Prostate gland (tissue), 2 donors: ENCODE data around the gene CDH13.

Experiments used
- POLR2A ChIP-seq: fragments of 450-650 bp; IDR thresholded peaks from one replicate; pipeline ENCODE4 v1.6.1; 2016; ENCODE audit warnings: antibody characterized with exemption, mild to moderate bottlenecking
- TF ChIP-seq, protein P1 (sequence below), 4 experiments: fragments of 200-600 bp in 2 of 4; fragments of 450-650 bp in 2 of 4; sonication (generic) in 2 of 4; IDR thresholded peaks; 1 replicate in 3 of 4; 2 replicates in 1 of 4; pipeline ENCODE4 v1.5.1; 2016 to 2019; ENCODE audit warnings: antibody characterized with exemption in 4 of 4, mild to moderate bottlenecking in 2 of 4, moderate library complexity in 2 of 4

DNA sequence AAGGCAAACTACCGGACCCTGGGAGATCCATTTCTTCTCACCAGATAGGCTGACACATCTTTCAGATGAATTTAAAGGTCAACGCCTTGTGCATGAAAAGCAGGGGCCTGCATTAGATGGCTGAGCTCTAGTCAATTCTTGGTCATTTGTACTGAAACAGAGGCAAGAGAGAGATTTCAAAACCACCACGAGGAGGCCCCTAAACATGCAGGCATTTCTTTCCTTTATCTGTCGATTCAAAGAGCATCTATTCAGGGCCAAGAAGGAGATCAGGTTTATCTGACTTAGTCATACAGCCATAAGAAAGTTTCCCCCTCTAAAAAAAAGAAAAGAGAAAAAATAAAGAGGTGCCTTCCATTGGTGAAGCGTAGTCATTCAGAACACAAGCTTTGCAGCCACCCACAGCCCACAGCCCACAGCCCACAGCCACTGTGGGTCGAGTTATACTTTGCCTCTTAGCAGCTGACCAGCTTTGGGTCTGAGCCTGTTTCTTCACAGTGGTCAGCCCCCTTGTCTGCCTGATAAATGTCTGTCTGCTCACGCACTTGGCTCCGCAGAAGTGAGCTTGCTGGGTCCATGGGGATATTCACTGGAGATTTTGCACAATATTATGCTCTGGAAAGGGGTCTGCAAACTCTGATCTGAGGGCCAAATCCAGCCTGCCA lies 207.5 kb downstream of the CDH13 start:
- TF ChIP-seq POLR2A, result no peak
- TF ChIP-seq, protein P1, sequence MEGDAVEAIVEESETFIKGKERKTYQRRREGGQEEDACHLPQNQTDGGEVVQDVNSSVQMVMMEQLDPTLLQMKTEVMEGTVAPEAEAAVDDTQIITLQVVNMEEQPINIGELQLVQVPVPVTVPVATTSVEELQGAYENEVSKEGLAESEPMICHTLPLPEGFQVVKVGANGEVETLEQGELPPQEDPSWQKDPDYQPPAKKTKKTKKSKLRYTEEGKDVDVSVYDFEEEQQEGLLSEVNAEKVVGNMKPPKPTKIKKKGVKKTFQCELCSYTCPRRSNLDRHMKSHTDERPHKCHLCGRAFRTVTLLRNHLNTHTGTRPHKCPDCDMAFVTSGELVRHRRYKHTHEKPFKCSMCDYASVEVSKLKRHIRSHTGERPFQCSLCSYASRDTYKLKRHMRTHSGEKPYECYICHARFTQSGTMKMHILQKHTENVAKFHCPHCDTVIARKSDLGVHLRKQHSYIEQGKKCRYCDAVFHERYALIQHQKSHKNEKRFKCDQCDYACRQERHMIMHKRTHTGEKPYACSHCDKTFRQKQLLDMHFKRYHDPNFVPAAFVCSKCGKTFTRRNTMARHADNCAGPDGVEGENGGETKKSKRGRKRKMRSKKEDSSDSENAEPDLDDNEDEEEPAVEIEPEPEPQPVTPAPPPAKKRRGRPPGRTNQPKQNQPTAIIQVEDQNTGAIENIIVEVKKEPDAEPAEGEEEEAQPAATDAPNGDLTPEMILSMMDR (IDR thresholded peaks at IDR 0.05), result no peak
